ENCODE results near the gene PPP2R2C.

DNA sequence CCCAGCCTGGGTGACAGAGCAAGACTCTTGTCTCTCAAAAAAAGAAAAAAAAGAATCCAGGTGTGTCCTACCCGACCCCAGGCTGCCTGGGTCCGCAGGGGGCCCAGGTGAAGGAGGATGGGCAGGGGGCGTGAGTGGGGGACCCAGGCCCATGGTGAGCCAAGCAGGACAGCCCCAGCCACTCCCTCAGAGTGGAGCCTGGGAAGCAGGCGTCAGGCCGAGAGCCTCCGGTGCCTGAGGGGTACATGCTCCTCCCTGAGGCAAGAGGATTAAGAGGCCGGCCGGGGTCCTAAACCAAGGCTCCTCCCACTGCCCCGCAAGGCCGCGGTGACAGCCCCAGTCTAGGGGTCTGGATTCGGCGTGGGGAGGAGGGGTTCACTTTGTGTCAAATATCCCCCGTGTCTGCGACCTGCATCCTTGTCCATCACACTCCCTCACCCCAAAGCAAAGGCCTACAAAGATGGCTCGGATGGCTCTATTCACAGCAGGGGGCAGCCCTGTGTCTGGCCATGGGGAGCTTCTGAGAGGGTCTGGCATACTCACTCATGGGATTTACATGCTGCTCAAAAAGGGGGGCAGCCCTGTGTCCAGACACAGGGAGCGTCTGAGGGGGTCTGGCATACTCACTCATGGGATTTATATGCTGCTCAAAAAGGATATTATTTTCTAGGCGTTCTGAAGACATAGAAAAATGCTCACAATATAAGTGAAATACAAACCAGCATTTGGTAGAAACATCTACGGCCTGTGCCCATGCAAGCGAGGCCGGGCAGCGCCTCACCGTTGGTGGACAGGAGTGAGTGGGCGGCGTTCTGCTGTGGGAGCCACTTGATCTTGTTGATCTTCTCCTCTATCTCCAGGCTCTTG lies 94.6 kb downstream of the PPP2R2C start:
- TF ChIP-seq CTCF (IDR thresholded peaks at IDR 0.05), result no peak
- TF ChIP-seq REST (IDR thresholded peaks at IDR 0.05; ENCODE audit: insufficient read depth in 1 of 2, low read depth in 2 of 2, low read length in 1 of 2), result no peak
- no peak for TF ChIP-seq POLR2AphosphoS5 (IDR thresholded peaks at IDR 0.05; ENCODE audit: low read depth, low read length)
- TF ChIP-seq TCF7L2 (IDR thresholded peaks at IDR 0.05; ENCODE audit: low read depth, low read length), result no peak
- TF ChIP-seq SIN3A (IDR thresholded peaks at IDR 0.05; ENCODE audit: borderline replicate concordance, insufficient read depth, low read depth, low read length), result no peak
